Measurements from ENCODE around the gene MERTK.
"Not testable (repeated sequence)": the region's sequence is repeated elsewhere in the genome, so short reads cannot be mapped to it uniquely, and the experiment has no call there.

MERTK gene

GRCh38 chr2:111946294-111947114 lies 48.1 kb downstream of the MERTK start:
- no peak for DNase-seq

- DNase-seq = no peak
These were observed 48.8 kb downstream of the MERTK start for GRCh38 chr2:111947219-111947618.

- DNase-seq = no peak
These were observed 50.4 kb downstream of the MERTK start for GRCh38 chr2:111948832-111949231.

- no peak for DNase-seq
These were observed 51.8 kb downstream of the MERTK start for GRCh38 chr2:111950236-111950635.

- no peak for DNase-seq
These were observed 53.1 kb downstream of the MERTK start for GRCh38 chr2:111951486-111951885.

GRCh38 chr2:111952871-111953452 lies 54.6 kb downstream of the MERTK start:
- no peak for DNase-seq

GRCh38 chr2:111954602-111955332 lies 56.4 kb downstream of the MERTK start:
- no peak for DNase-seq

GRCh38 chr2:111957872-111958354 lies 59.5 kb downstream of the MERTK start:
- DNase-seq = no peak

GRCh38 chr2:111958901-111959300 lies 60.5 kb downstream of the MERTK start:
- DNase-seq = no peak

- no peak for DNase-seq
These were observed 63.3 kb downstream of the MERTK start for GRCh38 chr2:111961663-111962062.

- DNase-seq = not testable (repeated sequence)
These were observed 64.7 kb downstream of the MERTK start for GRCh38 chr2:111963086-111963485.

- DNase-seq = not testable (repeated sequence)
These were observed 65.1 kb downstream of the MERTK start for GRCh38 chr2:111963508-111963907.

- DNase-seq = no peak
These were observed 66.7 kb downstream of the MERTK start for GRCh38 chr2:111965062-111965461.

- DNase-seq = no peak
These were observed 67.8 kb downstream of the MERTK start for GRCh38 chr2:111966241-111966640.

GRCh38 chr2:111967018-111967417 lies 68.6 kb downstream of the MERTK start:
- DNase-seq = no peak

- DNase-seq = no peak
These were observed 72.0 kb downstream of the MERTK start for GRCh38 chr2:111970453-111970852.

- no peak for DNase-seq
These were observed 74.7 kb downstream of the MERTK start for GRCh38 chr2:111972955-111973565.

- DNase-seq = no peak
These were observed 75.3 kb downstream of the MERTK start for GRCh38 chr2:111973701-111974100.

- DNase-seq = no peak
These were observed 76.7 kb downstream of the MERTK start for GRCh38 chr2:111975053-111975552.

- no peak for DNase-seq
These were observed 77.4 kb downstream of the MERTK start for GRCh38 chr2:111975819-111976218.

- no peak for DNase-seq
These were observed 78.8 kb downstream of the MERTK start for GRCh38 chr2:111977240-111977639.

GRCh38 chr2:111978452-111979170 lies 80.2 kb downstream of the MERTK start:
- DNase-seq = no peak
